MM.1S (cell line): ENCODE results near the gene PPP1R9A.

ENCODE experiments used
- EZH2 ChIP-seq: fragments of 300-600 bp; sonication (generic); optimal IDR thresholded peaks from 2 replicates; pipeline ENCODE3; 2017; ENCODE audit warnings: low read depth, mild to moderate bottlenecking, antibody characterized with exemption, low read length, mixed read lengths
- EZH2phosphoT487 ChIP-seq: fragments of 300-600 bp; sonication (generic); IDR thresholded peaks from 2 replicates; pipeline ENCODE4 v1.6.1; 2018; ENCODE audit warnings: antibody characterized with exemption, low read length
- TF ChIP-seq, protein P1 (sequence below): fragments of 300-600 bp; sonication (generic); IDR thresholded peaks from 2 replicates; pipeline ENCODE4 v1.5.1; 2016; ENCODE audit warnings: antibody characterized with exemption, low read length, mixed read lengths

DNA sequence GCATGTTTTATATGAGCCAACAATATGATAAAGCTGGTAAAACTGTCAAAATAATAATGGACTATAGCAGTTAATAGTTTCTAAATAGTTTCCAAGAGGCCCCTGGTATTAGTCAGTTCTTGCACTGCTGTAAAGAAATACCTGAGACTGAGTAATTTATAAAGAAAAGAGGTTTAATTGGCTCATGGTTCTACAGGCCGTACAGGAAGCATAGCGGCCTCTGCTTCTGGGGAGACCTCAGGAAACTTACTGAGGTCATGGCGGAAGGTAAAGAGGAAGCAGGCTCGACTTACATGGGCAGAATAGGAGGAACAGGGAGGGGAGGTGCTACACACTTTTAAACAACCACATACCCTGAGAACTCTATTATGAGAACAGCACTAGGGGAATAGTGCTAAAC is 104.6 kb downstream of the PPP1R9A start:
- TF ChIP-seq EZH2 (no peak), EZH2phosphoT487 (no peak)
- TF ChIP-seq, protein P1, sequence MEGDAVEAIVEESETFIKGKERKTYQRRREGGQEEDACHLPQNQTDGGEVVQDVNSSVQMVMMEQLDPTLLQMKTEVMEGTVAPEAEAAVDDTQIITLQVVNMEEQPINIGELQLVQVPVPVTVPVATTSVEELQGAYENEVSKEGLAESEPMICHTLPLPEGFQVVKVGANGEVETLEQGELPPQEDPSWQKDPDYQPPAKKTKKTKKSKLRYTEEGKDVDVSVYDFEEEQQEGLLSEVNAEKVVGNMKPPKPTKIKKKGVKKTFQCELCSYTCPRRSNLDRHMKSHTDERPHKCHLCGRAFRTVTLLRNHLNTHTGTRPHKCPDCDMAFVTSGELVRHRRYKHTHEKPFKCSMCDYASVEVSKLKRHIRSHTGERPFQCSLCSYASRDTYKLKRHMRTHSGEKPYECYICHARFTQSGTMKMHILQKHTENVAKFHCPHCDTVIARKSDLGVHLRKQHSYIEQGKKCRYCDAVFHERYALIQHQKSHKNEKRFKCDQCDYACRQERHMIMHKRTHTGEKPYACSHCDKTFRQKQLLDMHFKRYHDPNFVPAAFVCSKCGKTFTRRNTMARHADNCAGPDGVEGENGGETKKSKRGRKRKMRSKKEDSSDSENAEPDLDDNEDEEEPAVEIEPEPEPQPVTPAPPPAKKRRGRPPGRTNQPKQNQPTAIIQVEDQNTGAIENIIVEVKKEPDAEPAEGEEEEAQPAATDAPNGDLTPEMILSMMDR, result no peak
